Measurements from ENCODE around the gene SMARCE1.

SMARCE1 gene

GRCh38 chr17:40600486-40601046 lies 47.1 kb downstream of the SMARCE1 start:
- Histone ChIP-seq H3K27ac (no peak overlapping the region), H3K27me3 (replicated peaks) (no peaks in the 10 kb centered on the region), H3K36me3 (replicated peaks) (no peaks in the 10 kb centered on the region), H3K4me3 (ENCODE audit: low read depth, low read length) (no peak overlapping the region)
- in situ Hi-C loops (cut with HindIII; ENCODE audit: low pct_ligation_motif_present, low sequenced_read_pairs) = no loop called here
- TF ChIP-seq CTCF (IDR thresholded peaks at IDR 0.05; ENCODE audit: low read depth, low read length, missing control alignments) = no peak
- no peak for DNase-seq

- H3K4me3 ChIP-seq (ENCODE audit: low read depth, low read length) = no peak overlapping the region
- no peak for DNase-seq
- TF ChIP-seq CTCF (IDR thresholded peaks at IDR 0.05; ENCODE audit: low read depth, low read length, missing control alignments) = no peak
- H3K27me3 ChIP-seq (replicated peaks) = no peaks in the 10 kb centered on the region
- H3K27ac ChIP-seq = no peak overlapping the region
- no peaks in the 10 kb centered on the region for H3K36me3 ChIP-seq (replicated peaks)
- in situ Hi-C loops (cut with HindIII; ENCODE audit: low pct_ligation_motif_present, low sequenced_read_pairs) = no loop called here
Observed at GRCh38 chr17:40599468-40599763, 48.2 kb downstream of the SMARCE1 start.

GRCh38 chr17:40598619-40599467 lies 48.8 kb downstream of the SMARCE1 start:
- no peaks in the 10 kb centered on the region for H3K27me3 ChIP-seq (replicated peaks)
- in situ Hi-C loops (cut with HindIII; ENCODE audit: low pct_ligation_motif_present, low sequenced_read_pairs) = no loop called here
- TF ChIP-seq CTCF (IDR thresholded peaks at IDR 0.05; ENCODE audit: low read depth, low read length, missing control alignments) = no peak
- no peak overlapping the region for H3K4me3 ChIP-seq (ENCODE audit: low read depth, low read length)
- peak; percentile 65 for DNase-seq
- no peak overlapping the region for H3K27ac ChIP-seq
- H3K36me3 ChIP-seq (replicated peaks) = no peaks in the 10 kb centered on the region

- in situ Hi-C loops (cut with HindIII; ENCODE audit: low pct_ligation_motif_present, low sequenced_read_pairs) = no loop called here
- no peak overlapping the region for H3K4me3 ChIP-seq (ENCODE audit: low read depth, low read length)
- no peak for TF ChIP-seq CTCF (IDR thresholded peaks at IDR 0.05; ENCODE audit: low read depth, low read length, missing control alignments)
- no peak overlapping the region for H3K27ac ChIP-seq
- no peak for DNase-seq
- H3K36me3 ChIP-seq (replicated peaks) = no peaks in the 10 kb centered on the region
- no peaks in the 10 kb centered on the region for H3K27me3 ChIP-seq (replicated peaks)
Observed at GRCh38 chr17:40598301-40598618, 49.4 kb downstream of the SMARCE1 start.

- DNase-seq = no peak
- H3K27ac ChIP-seq = no peak overlapping the region
- TF ChIP-seq CTCF (IDR thresholded peaks at IDR 0.05; ENCODE audit: low read depth, low read length, missing control alignments) = no peak
- H3K4me3 ChIP-seq (ENCODE audit: low read depth, low read length) = no peak overlapping the region
- in situ Hi-C loops (cut with HindIII; ENCODE audit: low pct_ligation_motif_present, low sequenced_read_pairs) = no loop called here
- no peaks in the 10 kb centered on the region for H3K27me3 ChIP-seq (replicated peaks)
- H3K36me3 ChIP-seq (replicated peaks) = no peaks in the 10 kb centered on the region
Observed at GRCh38 chr17:40597556-40598300, 49.9 kb downstream of the SMARCE1 start.
